Mesothelial cell of epicardium (in vitro differentiated cells): ENCODE results near the gene XIRP1. TPM values are rescaled to one million over a fixed set of nuclear protein-coding genes. Genes with fewer than 3 reads are reported as not detected.

Experiments used
- DNase-seq, 2 experiments: peaks; one replicate each; pipeline ENCODE4 v3.0.0; 2021; ENCODE audit warnings: low spot score in 2 of 2; ENCODE audit not compliant: unreplicated experiment in 2 of 2
- H3K27ac Mint-ChIP-seq: 2 replicates; pipeline ENCODE4 v1.8.0; 2021; ENCODE audit warnings: mixed read lengths
- H3K27me3 Mint-ChIP-seq: 2 replicates; pipeline ENCODE4 v1.8.0; 2021; ENCODE audit warnings: low read depth, mixed read lengths
- H3K36me3 Mint-ChIP-seq: 2 replicates; pipeline ENCODE4 v1.8.0; 2021; ENCODE audit warnings: mixed read lengths
- H3K4me1 Mint-ChIP-seq: 2 replicates; pipeline ENCODE4 v1.8.0; 2021; ENCODE audit warnings: mixed read lengths
- H3K4me3 Mint-ChIP-seq: 2 replicates; pipeline ENCODE4 v1.8.0; 2021; ENCODE audit warnings: mild to moderate bottlenecking, moderate library complexity, mixed read lengths
- H3K9me3 Mint-ChIP-seq: 2 replicates; pipeline ENCODE4 v1.8.0; 2021; ENCODE audit warnings: mixed read lengths
- total RNA-seq: library from RNA; stranded (reverse); gene quantifications from 3 replicates; pipeline ENCODE4 v1.2.1, GENCODE V29; 2021
- TF ChIP-seq, protein P1 (sequence below): fragments of 200-600 bp; sonication (generic); IDR thresholded peaks from one replicate; pipeline ENCODE4 v1.5.0; 2021; ENCODE audit warnings: antibody characterized with exemption; ENCODE audit not compliant: unreplicated experiment

Gene XIRP1
- total RNA-seq, 1 donor from 2014 or later, result not detected

DNA sequence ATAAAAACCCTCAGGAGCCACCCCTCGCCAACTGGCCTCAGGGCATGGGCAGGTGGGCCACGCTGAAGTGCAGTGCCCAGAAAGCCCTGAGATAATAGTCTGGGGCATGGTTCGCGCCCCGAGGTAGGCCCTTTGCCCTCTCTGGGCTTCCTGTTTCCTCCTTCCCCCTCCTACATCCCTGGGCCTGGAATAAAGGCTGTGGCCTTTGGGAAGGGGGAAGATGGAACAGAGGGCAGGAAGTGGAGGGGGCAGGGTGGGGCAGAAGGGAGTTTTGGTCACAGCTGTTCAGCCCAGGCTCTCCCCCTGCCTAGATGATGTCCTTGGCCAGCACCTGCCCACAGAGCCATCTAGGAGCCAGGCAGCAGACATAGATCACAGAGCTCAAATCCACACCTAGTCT is 50.3 kb downstream of the XIRP1 start:
- H3K9me3 Mint-ChIP-seq, result no peaks in the 10 kb centered on the region
- peak overlapping the region; percentile 91 for H3K27ac Mint-ChIP-seq
- peaks cover 25% of the 10 kb centered on the region for H3K36me3 Mint-ChIP-seq
- H3K4me3 Mint-ChIP-seq, result no peak overlapping the region
- TF ChIP-seq, protein P1, sequence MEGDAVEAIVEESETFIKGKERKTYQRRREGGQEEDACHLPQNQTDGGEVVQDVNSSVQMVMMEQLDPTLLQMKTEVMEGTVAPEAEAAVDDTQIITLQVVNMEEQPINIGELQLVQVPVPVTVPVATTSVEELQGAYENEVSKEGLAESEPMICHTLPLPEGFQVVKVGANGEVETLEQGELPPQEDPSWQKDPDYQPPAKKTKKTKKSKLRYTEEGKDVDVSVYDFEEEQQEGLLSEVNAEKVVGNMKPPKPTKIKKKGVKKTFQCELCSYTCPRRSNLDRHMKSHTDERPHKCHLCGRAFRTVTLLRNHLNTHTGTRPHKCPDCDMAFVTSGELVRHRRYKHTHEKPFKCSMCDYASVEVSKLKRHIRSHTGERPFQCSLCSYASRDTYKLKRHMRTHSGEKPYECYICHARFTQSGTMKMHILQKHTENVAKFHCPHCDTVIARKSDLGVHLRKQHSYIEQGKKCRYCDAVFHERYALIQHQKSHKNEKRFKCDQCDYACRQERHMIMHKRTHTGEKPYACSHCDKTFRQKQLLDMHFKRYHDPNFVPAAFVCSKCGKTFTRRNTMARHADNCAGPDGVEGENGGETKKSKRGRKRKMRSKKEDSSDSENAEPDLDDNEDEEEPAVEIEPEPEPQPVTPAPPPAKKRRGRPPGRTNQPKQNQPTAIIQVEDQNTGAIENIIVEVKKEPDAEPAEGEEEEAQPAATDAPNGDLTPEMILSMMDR, result no peak
- no peak for DNase-seq
- peaks cover 49% of the 10 kb centered on the region for H3K4me1 Mint-ChIP-seq
- H3K27me3 Mint-ChIP-seq, result no peaks in the 10 kb centered on the region

DNA sequence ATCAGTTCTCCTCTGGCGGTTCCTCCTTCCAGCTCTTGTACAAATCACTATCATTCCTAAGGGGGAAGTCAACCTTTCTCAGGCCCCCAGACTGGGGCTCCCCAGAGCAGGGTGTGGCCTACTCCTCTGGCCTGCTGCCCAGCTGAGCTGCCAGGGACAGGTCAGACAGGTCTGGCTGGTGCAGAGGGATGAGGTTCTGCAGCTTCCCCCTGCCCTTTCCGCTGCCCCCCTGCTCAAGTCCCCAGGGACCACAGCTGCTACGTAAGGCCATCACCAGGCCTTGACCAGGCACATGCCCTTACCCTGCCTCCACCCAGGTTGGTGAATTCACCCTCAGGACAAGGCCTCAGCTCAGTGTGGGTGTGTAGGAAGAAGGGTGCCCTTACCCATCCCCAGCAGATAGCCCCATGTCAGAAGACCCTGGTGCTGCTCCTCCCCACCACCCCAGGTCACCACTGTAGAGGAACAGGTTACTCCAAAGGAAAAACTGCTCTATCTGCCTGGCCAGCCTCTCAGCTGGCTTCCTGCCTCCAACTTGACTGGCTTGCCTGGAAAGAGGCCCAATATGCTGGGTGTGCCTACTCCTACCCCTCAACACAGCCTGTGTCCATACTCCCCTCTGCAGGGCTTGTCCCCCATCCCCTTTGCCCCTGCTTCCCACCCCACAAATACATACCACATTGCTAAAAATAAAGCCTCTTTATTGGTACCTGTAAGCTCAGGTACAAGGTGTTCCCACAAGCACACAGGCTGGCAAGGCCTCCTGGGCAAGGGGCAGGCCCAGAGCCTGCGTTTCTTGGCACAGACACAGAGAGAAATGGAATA is 51.0 kb downstream of the XIRP1 start:
- Mint-ChIP-seq H3K36me3 (peaks cover 24% of the 10 kb centered on the region), H3K4me3 (no peak overlapping the region), H3K27ac (peak overlapping the region; percentile 91), H3K9me3 (no peaks in the 10 kb centered on the region), H3K4me1 (peaks cover 42% of the 10 kb centered on the region), H3K27me3 (no peaks in the 10 kb centered on the region)
- DNase-seq, result peak in 1 of 2 experiments; percentile 73
- TF ChIP-seq, protein P1, result no peak

DNA sequence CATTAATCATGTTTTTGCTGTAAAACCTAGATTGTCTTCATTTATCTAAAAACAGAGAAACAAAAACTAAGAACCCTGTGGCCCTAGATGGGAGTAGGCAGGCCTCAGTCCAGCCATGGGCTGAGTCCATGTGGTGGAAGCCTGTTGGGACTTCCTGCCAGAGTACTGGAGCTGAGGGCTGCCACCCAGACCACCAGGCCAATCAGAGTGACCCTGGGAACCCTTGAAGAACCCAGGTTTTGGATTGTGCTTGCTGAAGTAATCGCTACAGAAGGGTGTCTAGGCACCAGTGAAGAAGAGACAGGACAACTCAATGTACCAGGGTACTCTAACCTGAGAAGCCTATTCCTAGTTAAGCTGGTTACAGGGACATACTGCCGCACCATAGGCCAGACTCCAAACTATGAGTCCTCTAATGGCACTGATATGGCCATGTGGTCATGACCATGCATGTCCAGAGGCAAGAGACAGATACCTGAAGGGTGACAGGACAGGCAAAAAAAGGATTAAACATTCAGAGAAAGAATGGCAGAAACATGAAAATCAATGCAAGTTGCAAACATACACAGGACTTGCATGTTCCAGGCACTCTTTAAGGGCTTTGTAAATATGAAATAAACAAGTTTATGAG is 51.9 kb downstream of the XIRP1 start:
- Mint-ChIP-seq H3K4me1 (peaks cover 34% of the 10 kb centered on the region), H3K4me3 (peak overlapping the region; percentile 37), H3K27ac (peak overlapping the region; percentile 91)

DNA sequence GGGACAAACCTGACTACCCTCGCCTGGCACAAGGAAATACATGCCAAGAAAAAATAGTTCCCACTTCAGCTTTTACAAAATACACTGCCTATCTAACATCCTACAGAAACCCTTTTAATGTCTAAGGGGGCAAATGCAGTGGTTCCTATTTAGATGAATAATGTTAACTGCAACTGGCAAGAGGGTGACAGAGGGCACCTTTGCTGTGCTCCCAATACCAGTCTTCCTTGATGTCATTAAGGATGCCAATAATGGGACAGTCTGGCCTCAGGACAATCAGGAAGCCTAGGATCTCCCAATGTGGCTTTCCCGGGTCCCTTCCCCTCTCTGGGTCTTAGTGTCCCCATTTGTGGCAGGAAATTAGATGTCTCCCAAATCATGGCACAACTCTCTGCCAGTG is 53.0 kb downstream of the XIRP1 start:
- no peaks in the 10 kb centered on the region for H3K9me3 Mint-ChIP-seq
- peak overlapping the region; percentile 91 for H3K27ac Mint-ChIP-seq
- no peaks in the 10 kb centered on the region for H3K27me3 Mint-ChIP-seq
- DNase-seq, result no peak
- H3K4me1 Mint-ChIP-seq, result peaks cover 31% of the 10 kb centered on the region
- peaks cover 16% of the 10 kb centered on the region for H3K36me3 Mint-ChIP-seq
- TF ChIP-seq, protein P1, result no peak
- no peak overlapping the region for H3K4me3 Mint-ChIP-seq

More for the DNA sequence above, 51.9 kb downstream of the XIRP1 start:
- no peak for DNase-seq
- Mint-ChIP-seq H3K36me3 (peaks cover 19% of the 10 kb centered on the region), H3K27me3 (no peaks in the 10 kb centered on the region), H3K9me3 (no peaks in the 10 kb centered on the region)
- TF ChIP-seq, protein P1, result no peak

DNA sequence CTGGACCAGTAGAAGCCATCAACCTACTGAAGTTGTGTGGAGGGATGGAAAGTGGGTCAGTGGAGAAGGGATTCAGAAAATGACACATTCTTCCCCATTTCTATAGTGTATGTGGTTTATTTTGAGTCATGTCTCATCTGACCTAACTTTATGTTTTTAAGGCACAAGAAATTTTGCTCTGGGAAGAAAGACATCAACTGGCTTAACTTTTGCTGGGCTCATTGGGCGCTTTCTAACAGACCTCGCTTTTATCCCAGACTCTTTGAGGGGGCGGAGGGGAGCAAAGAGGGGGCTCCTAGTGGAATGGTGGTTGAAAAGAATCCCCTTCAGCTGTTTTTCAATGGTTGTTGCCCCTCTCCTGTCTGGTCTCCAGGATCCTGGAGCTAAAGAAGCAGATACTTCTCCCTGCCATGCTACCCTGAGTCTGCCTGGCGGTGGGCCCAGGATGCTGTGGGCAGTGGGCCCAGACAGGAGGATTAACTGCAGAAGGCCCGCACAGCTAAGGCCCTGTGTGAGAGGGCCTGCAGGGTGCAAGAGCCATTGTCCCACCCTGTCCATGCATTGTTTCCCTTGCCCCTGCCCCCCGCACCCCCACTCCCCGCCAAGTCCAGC is 53.5 kb downstream of the XIRP1 start:
- Mint-ChIP-seq H3K4me3 (no peak overlapping the region), H3K27me3 (no peaks in the 10 kb centered on the region), H3K36me3 (peaks cover 12% of the 10 kb centered on the region), H3K27ac (peak overlapping the region; percentile 44), H3K9me3 (no peaks in the 10 kb centered on the region), H3K4me1 (peaks cover 30% of the 10 kb centered on the region)
- no peak for DNase-seq
- TF ChIP-seq, protein P1, result no peak
